Astrocyte (in vitro differentiated cells and primary cell): ENCODE data around the gene THADA.

Source experiments
- CTCF ChIP-seq: IDR thresholded peaks from 2 replicates; pipeline ENCODE4 v1.5.1; 2011; ENCODE audit warnings: low read depth, mild to moderate bottlenecking, inconsistent platforms, low read length, moderate library complexity; ENCODE audit not compliant: insufficient read depth
- EZH2 ChIP-seq: IDR thresholded peaks from 2 replicates; pipeline ENCODE4 v1.6.1; 2012; ENCODE audit warnings: mild to moderate bottlenecking, low read length, inconsistent platforms; ENCODE audit not compliant: insufficient read depth

- TF ChIP-seq CTCF: no peak
- no peak for TF ChIP-seq EZH2
Observed at GRCh38 chr2:43402452-43402937, 193.3 kb downstream of the THADA start.
